ENCODE data around the gene MPHOSPH9.

Gene MPHOSPH9

GRCh38 chr12:123267991-123268843 lies 35.3 kb upstream of the MPHOSPH9 start:
- CTCF ChIA-PET = interaction anchor here (0.9 to 2.5 kb wide), 6 partner anchors 24 to 354 kb away, joined by 3 to 8 read pairs (median 5); partner anchors contain the start of gene TMED2
- POLR2A ChIA-PET = interaction anchor here (0.8 to 1.5 kb wide), 2 partner anchors 35 to 36 kb away, joined by 3 to 7 read pairs; partner anchors contain the start of genes MPHOSPH9 and MTRFR
- peak; percentile 27 for DNase-seq (ENCODE audit: extremely low spot score)
- TF ChIP-seq, protein P1, sequence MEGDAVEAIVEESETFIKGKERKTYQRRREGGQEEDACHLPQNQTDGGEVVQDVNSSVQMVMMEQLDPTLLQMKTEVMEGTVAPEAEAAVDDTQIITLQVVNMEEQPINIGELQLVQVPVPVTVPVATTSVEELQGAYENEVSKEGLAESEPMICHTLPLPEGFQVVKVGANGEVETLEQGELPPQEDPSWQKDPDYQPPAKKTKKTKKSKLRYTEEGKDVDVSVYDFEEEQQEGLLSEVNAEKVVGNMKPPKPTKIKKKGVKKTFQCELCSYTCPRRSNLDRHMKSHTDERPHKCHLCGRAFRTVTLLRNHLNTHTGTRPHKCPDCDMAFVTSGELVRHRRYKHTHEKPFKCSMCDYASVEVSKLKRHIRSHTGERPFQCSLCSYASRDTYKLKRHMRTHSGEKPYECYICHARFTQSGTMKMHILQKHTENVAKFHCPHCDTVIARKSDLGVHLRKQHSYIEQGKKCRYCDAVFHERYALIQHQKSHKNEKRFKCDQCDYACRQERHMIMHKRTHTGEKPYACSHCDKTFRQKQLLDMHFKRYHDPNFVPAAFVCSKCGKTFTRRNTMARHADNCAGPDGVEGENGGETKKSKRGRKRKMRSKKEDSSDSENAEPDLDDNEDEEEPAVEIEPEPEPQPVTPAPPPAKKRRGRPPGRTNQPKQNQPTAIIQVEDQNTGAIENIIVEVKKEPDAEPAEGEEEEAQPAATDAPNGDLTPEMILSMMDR (IDR thresholded peaks at IDR 0.05; ENCODE audit: control extremely low read depth, extremely low read depth, low read depth, missing control alignments) = no peak

GRCh38 chr12:123267335-123267920 lies 34.5 kb upstream of the MPHOSPH9 start:
- no peak for DNase-seq (ENCODE audit: extremely low spot score)
- ChIA-PET CTCF (interaction anchor here (0.9 to 2.5 kb wide), 5 partner anchors 10 to 335 kb away, joined by 3 to 8 read pairs (median 5); partner anchors contain the start of genes DDX55 and TMED2), POLR2A (interaction anchor here (1.5 kb wide), 1 partner anchor 34 kb away, joined by 7 read pairs; the partner anchor contains the start of genes MPHOSPH9 and MTRFR)
- TF ChIP-seq, protein P1 (IDR thresholded peaks at IDR 0.05; ENCODE audit: control extremely low read depth, extremely low read depth, low read depth, missing control alignments) = no peak

GRCh38 chr12:123266679-123267277 lies 33.8 kb upstream of the MPHOSPH9 start:
- DNase-seq (ENCODE audit: extremely low spot score) = no peak
- TF ChIP-seq, protein P1 (IDR thresholded peaks at IDR 0.05; ENCODE audit: control extremely low read depth, extremely low read depth, low read depth, missing control alignments) = no peak
- ChIA-PET POLR2A (interaction anchor here (0.5 to 1.5 kb wide), 2 partner anchors 34 to 194 kb away, joined by 7 read pairs; partner anchors contain the start of genes MPHOSPH9 and MTRFR), CTCF (interaction anchor here (1.5 to 2.5 kb wide), 4 partner anchors 9 to 335 kb away, joined by 3 to 8 read pairs (median 6); partner anchors contain the start of genes DDX55 and TMED2)

DNA sequence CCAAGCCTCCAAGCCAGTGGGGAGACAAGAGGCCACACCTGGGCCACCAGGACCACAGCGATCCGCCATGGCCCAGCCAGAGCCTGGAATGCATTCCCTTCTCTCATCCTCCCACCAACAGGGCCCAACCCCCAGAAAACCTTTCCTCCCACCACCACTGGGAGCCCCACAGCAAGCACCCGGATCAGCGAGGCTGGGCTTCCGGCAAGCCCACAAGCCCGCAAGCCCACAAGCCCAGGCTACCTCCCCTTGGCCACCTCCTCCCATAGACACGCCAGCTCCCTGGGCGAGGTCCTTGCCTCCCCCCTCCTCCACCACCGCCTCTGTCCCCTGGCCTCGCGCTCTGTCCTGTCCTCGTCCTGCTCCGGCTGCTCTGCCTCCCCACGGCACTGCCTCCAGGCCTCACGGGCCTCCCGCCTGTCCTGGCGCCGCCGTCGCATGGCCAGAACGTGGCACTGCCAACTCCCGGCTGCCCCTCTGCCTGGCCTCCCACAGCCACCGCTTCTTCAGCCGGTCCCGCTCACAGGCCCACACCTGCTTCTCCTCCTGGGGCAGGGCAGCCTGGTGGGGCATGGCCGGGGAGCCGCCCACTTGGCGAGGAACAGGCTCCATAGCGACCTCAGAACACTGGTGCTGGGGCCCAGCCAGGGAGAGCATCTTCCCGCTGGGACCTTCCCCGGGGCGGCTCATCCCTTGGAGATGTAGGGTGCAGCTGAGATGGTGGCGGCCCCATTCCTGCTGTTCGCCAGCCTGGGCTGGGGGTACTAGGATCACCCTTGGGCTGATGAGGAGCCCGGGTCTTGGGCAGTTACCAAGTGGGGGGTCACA lies 33.1 kb upstream of the MPHOSPH9 start:
- ChIA-PET CTCF (interaction anchor here (1.5 to 2.5 kb wide), 4 partner anchors 8 to 336 kb away, joined by 3 to 8 read pairs (median 6); partner anchors contain the start of genes DDX55 and TMED2), POLR2A (interaction anchor here (0.5 to 1.5 kb wide), 2 partner anchors 33 to 195 kb away, joined by 7 read pairs; partner anchors contain the start of genes MPHOSPH9 and MTRFR)
- no peak for DNase-seq (ENCODE audit: extremely low spot score)
- TF ChIP-seq, protein P1 (IDR thresholded peaks at IDR 0.05; ENCODE audit: control extremely low read depth, extremely low read depth, low read depth, missing control alignments) = no peak

- TF ChIP-seq, protein P1 (IDR thresholded peaks at IDR 0.05; ENCODE audit: control extremely low read depth, extremely low read depth, low read depth, missing control alignments) = peak; percentile 50
- peak; percentile 46 for DNase-seq (ENCODE audit: extremely low spot score)
- POLR2A ChIA-PET = no interaction called here
- CTCF ChIA-PET = interaction anchor here (1.0 to 2.5 kb wide), 2 partner anchors 14 to 27 kb away, joined by 3 to 7 read pairs; no protein-coding TSS in a partner anchor
Measured at GRCh38 chr12:123264642-123265041, 31.7 kb upstream of the MPHOSPH9 start.

Data from GM10248 (cell line).